HepG2 (cell line): ENCODE measurements around the gene RHOBTB3. TPM values are rescaled to one million over a fixed set of nuclear protein-coding genes. Genes with fewer than 3 reads are reported as not detected.
A peak's percentile ranks its signal among the peaks of the same experiment; 100 is the strongest.

ENCODE experiments used
- MAZ ChIP-seq, 2 experiments: sonication (generic) in 1 of 2; formaldehyde crosslinking in 1 of 2; IDR thresholded peaks; 2 replicates each; pipeline versions ENCODE4 v1.5.0 to v1.6.1; 2012 to 2020; ENCODE audit warnings: low read depth in 2 of 2, mild to moderate bottlenecking in 2 of 2, borderline replicate concordance in 1 of 2, improper control_type of control experiment in 1 of 2, low read length in 1 of 2, missing genetic modification reagents in 1 of 2, moderate library complexity in 1 of 2
- NCOA2 ChIP-seq: sonication (generic); formaldehyde crosslinking; IDR thresholded peaks from 2 replicates; pipeline ENCODE4 v1.8.0; 2022; ENCODE audit warnings: inconsistent platforms
- SMAD9 ChIP-seq: sonication (generic); formaldehyde crosslinking; IDR thresholded peaks from 2 replicates; pipeline ENCODE4 v1.5.1; 2020; ENCODE audit warnings: mild to moderate bottlenecking, missing genetic modification reagents
- ZBTB49 ChIP-seq: sonication (generic); formaldehyde crosslinking; IDR thresholded peaks from 2 replicates; pipeline ENCODE4 v1.4.0; 2020; ENCODE audit warnings: missing genetic modification reagents, borderline replicate concordance
- ZNF124 ChIP-seq: sonication (generic); formaldehyde crosslinking; IDR thresholded peaks from 2 replicates; pipeline ENCODE4 v1.4.0; 2020; ENCODE audit warnings: missing genetic modification reagents
- ZNF407 ChIP-seq: sonication (generic); formaldehyde crosslinking; IDR thresholded peaks from one replicate; pipeline ENCODE4 v1.5.1; 2020; ENCODE audit warnings: mild to moderate bottlenecking, missing genetic modification reagents; ENCODE audit errors: not compliant biosample characterization
- ZNF563 ChIP-seq: sonication (generic); formaldehyde crosslinking; IDR thresholded peaks from 2 replicates; pipeline ENCODE4 v1.8.0; 2022; ENCODE audit warnings: mild to moderate bottlenecking, moderate library complexity, missing genetic modification reagents
- ZNF761 ChIP-seq: sonication (generic); formaldehyde crosslinking; conservative IDR thresholded peaks from 2 replicates; pipeline ENCODE4 v1.4.0; 2020; ENCODE audit warnings: mild to moderate bottlenecking, missing genetic modification reagents
- ZNF784 ChIP-seq: sonication (generic); formaldehyde crosslinking; IDR thresholded peaks from 2 replicates; pipeline ENCODE4 v1.5.1; 2020; ENCODE audit warnings: missing genetic modification reagents, mild to moderate bottlenecking, borderline replicate concordance
- ZNF850 ChIP-seq: sonication (generic); formaldehyde crosslinking; conservative IDR thresholded peaks from 2 replicates; pipeline ENCODE4 v1.9.0; 2021; ENCODE audit warnings: mild to moderate bottlenecking, missing genetic modification reagents
- ZSCAN12 ChIP-seq: sonication (generic); formaldehyde crosslinking; IDR thresholded peaks from 2 replicates; pipeline ENCODE4 v1.9.0; 2021; ENCODE audit warnings: mild to moderate bottlenecking, missing genetic modification reagents
- polyA plus RNA-seq, 8 experiments: library from polyadenylated mRNA; depleted of rRNA in 3 of 8; stranded (reverse) in 7 of 8; unstranded in 1 of 8; fragments of >200 nt; fragmentation: Illumina TruSeq in 4 of 8; extraction: Trizol in 4 of 8; gene quantifications; 2 replicates each; pipeline versions ENCODE4 v1.2.1 to v1.2.3, GENCODE V29; 2011 to 2016; ENCODE audit warnings: low read depth in 4 of 8, missing spikeins in 1 of 8, mixed read lengths in 1 of 8; ENCODE audit not compliant: insufficient read depth in 1 of 8
- total RNA-seq, 5 experiments: library from RNA; depleted of rRNA; stranded (reverse); fragments of >200 nt; fragmentation: Illumina TruSeq; extraction: Trizol; gene quantifications; 2 replicates each; pipeline ENCODE4 v1.2.3, GENCODE V29; 2016; ENCODE audit warnings: low read depth in 1 of 5

Gene RHOBTB3
- total and polyA plus RNA-seq, 2 of the 13 experiments (the other 11 are each of a cell fraction or from before 2014, with no cell fraction given), result 31.6 to 35.4 TPM

- no peak for TF ChIP-seq SMAD9
- peak; percentile 9 for TF ChIP-seq ZNF407 (CRISPR knock-in tag)
- TF ChIP-seq ZNF563, result peak; percentile 81; the same call in 1 of the 2 replicates
- TF ChIP-seq ZNF124 (CRISPR knock-in tag), result no peak
- TF ChIP-seq ZNF784 (CRISPR knock-in tag), result peak; percentile 19; the same call in 1 of the 2 replicates
- no peak for TF ChIP-seq ZNF850 (CRISPR knock-in tag)
- peak; percentile 58; the same call in 1 of the 2 replicates for TF ChIP-seq MAZ (IDR thresholded peaks at IDR 0.05; ENCODE audit: borderline replicate concordance, low read depth, low read length)
- peak; percentile 88 for TF ChIP-seq MAZ (CRISPR knock-in tag; IDR thresholded peaks at IDR 0.05; ENCODE audit: low read depth)
- no peak for TF ChIP-seq ZSCAN12
- TF ChIP-seq NCOA2 (CRISPR knock-in tag), result peak; percentile 43; the same call in 1 of the 2 replicates
- TF ChIP-seq ZBTB49 (CRISPR knock-in tag), result no peak
- peak; percentile 67; the same call in 1 of the 2 replicates for TF ChIP-seq ZNF761 (CRISPR knock-in tag)
Measured at GRCh38 chr5:95730730-95731570, at the start of gene RHOBTB3 (continued).
